Measurements from ENCODE around the gene ELAVL1. TPM values are rescaled to one million over a fixed set of nuclear protein-coding genes. Genes with fewer than 3 reads are reported as not detected.
"Not testable (repeated sequence)": the region's sequence is repeated elsewhere in the genome, so short reads cannot be mapped to it uniquely, and the experiment has no call there.

ELAVL1 gene
- total RNA-seq, 1 donor from 2014 or later, result 107 TPM

GRCh38 chr19:8030960-8031359, 25.5 kb upstream of the ELAVL1 start:
- Mint-ChIP-seq H3K4me1 (ENCODE audit: low read depth, unreplicated experiment) (peaks cover 21% of the 10 kb centered on the region), H3K9me3 (ENCODE audit: unreplicated experiment) (no peaks in the 10 kb centered on the region), H3K27me3 (ENCODE audit: low read depth, unreplicated experiment) (no peaks in the 10 kb centered on the region), H3K4me3 (ENCODE audit: unreplicated experiment) (no peak overlapping the region), H3K27ac (ENCODE audit: unreplicated experiment) (peak overlapping the region; percentile 12), H3K36me3 (ENCODE audit: low read depth, unreplicated experiment) (no peaks in the 10 kb centered on the region)
- Histone ChIP-seq H3K79me2 (ENCODE audit: insufficient read depth, low read length) (no peaks in the 10 kb centered on the region), H4K20me1 (ENCODE audit: insufficient read depth, low read length) (no peaks in the 10 kb centered on the region), H3K27ac (ENCODE audit: low read depth, low read length) (no peak overlapping the region), H3K36me3 (ENCODE audit: insufficient read depth, low read length) (no peaks in the 10 kb centered on the region), H3K4me1 (ENCODE audit: insufficient read depth, low read length) (no peaks in the 10 kb centered on the region), H3K4me2 (ENCODE audit: low read length) (no peak overlapping the region), H3K27me3 (ENCODE audit: insufficient read depth, low read length) (no peaks in the 10 kb centered on the region), H3K9ac (ENCODE audit: low read length) (no peak overlapping the region), H3K4me3 (ENCODE audit: insufficient read depth, low read depth, low read length) (no peak overlapping the region), H2AFZ (ENCODE audit: low read depth, low read length) (no peak overlapping the region), H3K9me3 (ENCODE audit: insufficient read depth, low read depth, low read length) (no peaks in the 10 kb centered on the region)
- TF ChIP-seq EZH2 (IDR thresholded peaks at IDR 0.05; ENCODE audit: insufficient read depth, low read length), result no peak
- TF ChIP-seq, protein P1, sequence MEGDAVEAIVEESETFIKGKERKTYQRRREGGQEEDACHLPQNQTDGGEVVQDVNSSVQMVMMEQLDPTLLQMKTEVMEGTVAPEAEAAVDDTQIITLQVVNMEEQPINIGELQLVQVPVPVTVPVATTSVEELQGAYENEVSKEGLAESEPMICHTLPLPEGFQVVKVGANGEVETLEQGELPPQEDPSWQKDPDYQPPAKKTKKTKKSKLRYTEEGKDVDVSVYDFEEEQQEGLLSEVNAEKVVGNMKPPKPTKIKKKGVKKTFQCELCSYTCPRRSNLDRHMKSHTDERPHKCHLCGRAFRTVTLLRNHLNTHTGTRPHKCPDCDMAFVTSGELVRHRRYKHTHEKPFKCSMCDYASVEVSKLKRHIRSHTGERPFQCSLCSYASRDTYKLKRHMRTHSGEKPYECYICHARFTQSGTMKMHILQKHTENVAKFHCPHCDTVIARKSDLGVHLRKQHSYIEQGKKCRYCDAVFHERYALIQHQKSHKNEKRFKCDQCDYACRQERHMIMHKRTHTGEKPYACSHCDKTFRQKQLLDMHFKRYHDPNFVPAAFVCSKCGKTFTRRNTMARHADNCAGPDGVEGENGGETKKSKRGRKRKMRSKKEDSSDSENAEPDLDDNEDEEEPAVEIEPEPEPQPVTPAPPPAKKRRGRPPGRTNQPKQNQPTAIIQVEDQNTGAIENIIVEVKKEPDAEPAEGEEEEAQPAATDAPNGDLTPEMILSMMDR (IDR thresholded peaks at IDR 0.05; ENCODE audit: insufficient read depth, low read depth, low read length), result no peak
- FAIRE-seq (no peak), DNase-seq (ENCODE audit: low read depth) (no peak)

DNA sequence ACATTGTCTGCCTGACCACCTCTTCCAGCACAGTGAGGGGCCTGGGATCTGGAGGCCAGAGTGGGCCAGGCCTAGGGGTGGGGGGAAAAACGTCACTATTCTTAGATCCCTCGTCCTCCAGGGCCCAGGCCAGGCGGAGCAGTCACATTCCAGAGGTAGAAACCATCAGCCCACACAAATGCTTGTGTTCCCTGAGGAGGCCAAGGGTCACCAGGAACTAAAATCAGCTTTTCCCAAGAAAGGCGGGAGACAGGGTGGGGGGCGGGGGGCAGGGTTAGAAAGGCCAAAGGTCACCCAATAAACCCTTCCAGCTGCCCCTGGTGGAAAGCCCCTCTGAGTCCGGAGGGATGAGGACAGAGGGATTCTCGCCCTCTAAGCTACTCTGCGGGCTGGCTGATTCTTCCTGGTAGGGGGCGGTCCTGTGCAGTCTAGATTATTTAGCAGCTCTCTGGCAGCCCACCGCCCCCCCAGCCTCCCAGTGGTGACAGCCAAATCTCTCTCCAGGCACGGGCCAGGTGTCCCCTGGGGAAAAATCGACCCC, 23.6 kb upstream of the ELAVL1 start:
- Mint-ChIP-seq H3K4me1 (ENCODE audit: low read depth, unreplicated experiment) (peaks cover 21% of the 10 kb centered on the region), H3K9me3 (ENCODE audit: unreplicated experiment) (no peaks in the 10 kb centered on the region), H3K27me3 (ENCODE audit: low read depth, unreplicated experiment) (no peaks in the 10 kb centered on the region), H3K4me3 (ENCODE audit: unreplicated experiment) (no peak overlapping the region), H3K27ac (ENCODE audit: unreplicated experiment) (peak overlapping the region; percentile 41), H3K36me3 (ENCODE audit: low read depth, unreplicated experiment) (no peaks in the 10 kb centered on the region)
- Histone ChIP-seq H3K4me1 (ENCODE audit: insufficient read depth, low read length) (no peaks in the 10 kb centered on the region), H3K79me2 (ENCODE audit: insufficient read depth, low read length) (no peaks in the 10 kb centered on the region), H2AFZ (ENCODE audit: low read depth, low read length) (peak overlapping the region; percentile 41), H3K9ac (ENCODE audit: low read length) (no peak overlapping the region), H3K27ac (ENCODE audit: low read depth, low read length) (no peak overlapping the region), H3K27me3 (ENCODE audit: insufficient read depth, low read length) (no peaks in the 10 kb centered on the region), H3K9me3 (ENCODE audit: insufficient read depth, low read depth, low read length) (no peaks in the 10 kb centered on the region), H3K36me3 (ENCODE audit: insufficient read depth, low read length) (no peaks in the 10 kb centered on the region), H3K4me2 (ENCODE audit: low read length) (no peak overlapping the region), H3K4me3 (ENCODE audit: insufficient read depth, low read depth, low read length) (no peak overlapping the region), H4K20me1 (ENCODE audit: insufficient read depth, low read length) (no peaks in the 10 kb centered on the region)
- TF ChIP-seq, protein P1 (IDR thresholded peaks at IDR 0.05; ENCODE audit: insufficient read depth, low read depth, low read length), result no peak
- no peak for TF ChIP-seq EZH2 (IDR thresholded peaks at IDR 0.05; ENCODE audit: insufficient read depth, low read length)
- DNase-seq (ENCODE audit: low read depth) (no peak), FAIRE-seq (no peak)

GRCh38 chr19:8025316-8025715, 19.9 kb upstream of the ELAVL1 start:
- no peak for FAIRE-seq
- H3K79me2 ChIP-seq (ENCODE audit: insufficient read depth, low read length), result no peaks in the 10 kb centered on the region
- H3K9ac ChIP-seq (ENCODE audit: low read length), result no peak overlapping the region
- no peak for DNase-seq (ENCODE audit: low read depth)
- no peak overlapping the region for H3K4me2 ChIP-seq (ENCODE audit: low read length)
- H3K27ac ChIP-seq (ENCODE audit: low read depth, low read length), result no peak overlapping the region
- peaks cover 11% of the 10 kb centered on the region for H3K4me1 Mint-ChIP-seq (ENCODE audit: low read depth, unreplicated experiment)
- H4K20me1 ChIP-seq (ENCODE audit: insufficient read depth, low read length), result no peaks in the 10 kb centered on the region
- TF ChIP-seq EZH2 (IDR thresholded peaks at IDR 0.05; ENCODE audit: insufficient read depth, low read length), result no peak
- TF ChIP-seq, protein P1 (IDR thresholded peaks at IDR 0.05; ENCODE audit: insufficient read depth, low read depth, low read length), result no peak
- no peaks in the 10 kb centered on the region for H3K27me3 ChIP-seq (ENCODE audit: insufficient read depth, low read length)
- H3K4me1 ChIP-seq (ENCODE audit: insufficient read depth, low read length), result no peaks in the 10 kb centered on the region
- no peak overlapping the region for H3K4me3 ChIP-seq (ENCODE audit: insufficient read depth, low read depth, low read length)
- H3K27me3 Mint-ChIP-seq (ENCODE audit: low read depth, unreplicated experiment), result peaks cover 2% of the 10 kb centered on the region
- H3K36me3 ChIP-seq (ENCODE audit: insufficient read depth, low read length), result no peaks in the 10 kb centered on the region
- no peaks in the 10 kb centered on the region for H3K9me3 Mint-ChIP-seq (ENCODE audit: unreplicated experiment)
- H3K4me3 Mint-ChIP-seq (ENCODE audit: unreplicated experiment), result no peak overlapping the region
- no peak overlapping the region for H2AFZ ChIP-seq (ENCODE audit: low read depth, low read length)
- H3K27ac Mint-ChIP-seq (ENCODE audit: unreplicated experiment), result no peak overlapping the region
- no peaks in the 10 kb centered on the region for H3K9me3 ChIP-seq (ENCODE audit: insufficient read depth, low read depth, low read length)
- H3K36me3 Mint-ChIP-seq (ENCODE audit: low read depth, unreplicated experiment), result no peaks in the 10 kb centered on the region

- not testable (repeated sequence) for FAIRE-seq; H3K27me3 Mint-ChIP-seq (ENCODE audit: low read depth, unreplicated experiment); H3K9ac ChIP-seq (ENCODE audit: low read length)
Measured at GRCh38 chr19:8024256-8024655, 18.8 kb upstream of the ELAVL1 start.

More at GRCh38 chr19:8024256-8024655, 18.8 kb upstream of the ELAVL1 start:
- H3K36me3 Mint-ChIP-seq (ENCODE audit: low read depth, unreplicated experiment); H2AFZ ChIP-seq (ENCODE audit: low read depth, low read length); H3K9me3 ChIP-seq (ENCODE audit: insufficient read depth, low read depth, low read length); H3K4me1 Mint-ChIP-seq (ENCODE audit: low read depth, unreplicated experiment); H4K20me1 ChIP-seq (ENCODE audit: insufficient read depth, low read length); H3K9me3 Mint-ChIP-seq (ENCODE audit: unreplicated experiment); H3K4me3 ChIP-seq (ENCODE audit: insufficient read depth, low read depth, low read length); H3K27ac Mint-ChIP-seq (ENCODE audit: unreplicated experiment); H3K27me3 ChIP-seq (ENCODE audit: insufficient read depth, low read length); H3K27ac ChIP-seq (ENCODE audit: low read depth, low read length); DNase-seq (ENCODE audit: low read depth); H3K79me2 ChIP-seq (ENCODE audit: insufficient read depth, low read length); H3K4me3 Mint-ChIP-seq (ENCODE audit: unreplicated experiment); H3K4me2 ChIP-seq (ENCODE audit: low read length); H3K4me1 ChIP-seq (ENCODE audit: insufficient read depth, low read length); H3K36me3 ChIP-seq (ENCODE audit: insufficient read depth, low read length): not testable (repeated sequence)
